HG02610 (cell line): ENCODE results near the gene MUC22.

ENCODE experiments used
- ATAC-seq: cut with Tn5 transposase; IDR thresholded peaks from one replicate; pipeline ENCODE4 v1.9.1; 2021; ENCODE audit warnings: mild to moderate bottlenecking, moderate library complexity; ENCODE audit not compliant: unreplicated experiment

The MUC22 gene

GRCh38 chr6:31075528-31075927, 65.3 kb downstream of the MUC22 start:
- no peak for ATAC-seq

- ATAC-seq: no peak
Observed at GRCh38 chr6:31076611-31077010, 66.3 kb downstream of the MUC22 start.

- ATAC-seq: no peak
Observed at GRCh38 chr6:31079656-31080261, 69.5 kb downstream of the MUC22 start.

GRCh38 chr6:31081872-31082271, 71.6 kb downstream of the MUC22 start:
- ATAC-seq: no peak

- no peak for ATAC-seq
Observed at GRCh38 chr6:31083742-31084354, 73.6 kb downstream of the MUC22 start.
